ENCODE data around the gene F2RL3. TPM values are rescaled to one million over a fixed set of nuclear protein-coding genes. Genes with fewer than 3 reads are reported as not detected.

F2RL3 gene
- total RNA-seq, 1 experiment from 2014 or later: not detected

DNA sequence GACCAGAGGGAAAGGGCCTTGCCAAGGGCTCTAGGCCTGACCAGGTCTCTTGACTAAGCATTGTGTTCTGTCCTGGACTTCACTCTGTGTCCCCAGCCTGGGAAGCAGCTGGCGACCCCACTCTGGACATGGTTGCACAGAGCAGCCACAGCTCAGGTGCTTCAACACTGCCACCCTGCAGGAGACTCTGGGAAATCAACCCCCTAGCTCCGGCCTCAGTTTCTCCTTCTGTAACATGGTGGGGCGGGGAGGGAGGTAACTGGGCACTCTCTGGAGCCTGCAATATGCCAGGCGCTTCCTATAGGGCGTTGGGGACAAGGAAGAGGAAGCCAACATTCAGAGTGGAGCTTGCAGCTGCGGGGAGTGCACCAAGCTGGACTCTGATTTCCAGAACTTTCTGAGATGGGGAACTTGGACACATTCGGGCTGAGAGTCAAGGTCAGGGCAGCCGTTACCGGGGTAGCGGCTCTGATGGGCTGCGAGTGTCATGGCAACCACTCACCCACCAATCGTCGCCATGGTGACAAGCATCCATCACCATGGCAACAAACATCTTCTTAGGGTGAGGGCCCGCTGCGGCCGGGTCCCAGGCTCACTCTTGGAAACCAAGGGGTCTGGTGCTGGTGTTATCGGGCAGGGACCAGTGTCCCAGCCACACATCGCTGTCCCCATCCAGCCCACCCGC, 12.8 kb downstream of the F2RL3 start:
- Mint-ChIP-seq H3K27me3 (ENCODE audit: insufficient read depth, unreplicated experiment) (no peaks in the 10 kb centered on the region), H3K9me3 (ENCODE audit: unreplicated experiment) (no peaks in the 10 kb centered on the region), H3K4me3 (ENCODE audit: unreplicated experiment) (no peak overlapping the region), H3K36me3 (ENCODE audit: insufficient read depth, unreplicated experiment) (no peaks in the 10 kb centered on the region), H3K4me1 (ENCODE audit: low read depth, unreplicated experiment) (no peaks in the 10 kb centered on the region), H3K27ac (ENCODE audit: unreplicated experiment) (no peak overlapping the region)
- CTCF ChIA-PET: no interaction called here
- Histone ChIP-seq H3K9me3 (no peaks in the 10 kb centered on the region), H3K4me1 (no peaks in the 10 kb centered on the region), H3K27me3 (replicated peaks; ENCODE audit: control insufficient read depth, insufficient read depth, low read length) (no peaks in the 10 kb centered on the region), H3K4me3 (ENCODE audit: low read depth, low read length) (no peak overlapping the region), H3K36me3 (ENCODE audit: control insufficient read depth, insufficient read depth, low read length) (no peaks in the 10 kb centered on the region)
- TF ChIP-seq, protein P1, sequence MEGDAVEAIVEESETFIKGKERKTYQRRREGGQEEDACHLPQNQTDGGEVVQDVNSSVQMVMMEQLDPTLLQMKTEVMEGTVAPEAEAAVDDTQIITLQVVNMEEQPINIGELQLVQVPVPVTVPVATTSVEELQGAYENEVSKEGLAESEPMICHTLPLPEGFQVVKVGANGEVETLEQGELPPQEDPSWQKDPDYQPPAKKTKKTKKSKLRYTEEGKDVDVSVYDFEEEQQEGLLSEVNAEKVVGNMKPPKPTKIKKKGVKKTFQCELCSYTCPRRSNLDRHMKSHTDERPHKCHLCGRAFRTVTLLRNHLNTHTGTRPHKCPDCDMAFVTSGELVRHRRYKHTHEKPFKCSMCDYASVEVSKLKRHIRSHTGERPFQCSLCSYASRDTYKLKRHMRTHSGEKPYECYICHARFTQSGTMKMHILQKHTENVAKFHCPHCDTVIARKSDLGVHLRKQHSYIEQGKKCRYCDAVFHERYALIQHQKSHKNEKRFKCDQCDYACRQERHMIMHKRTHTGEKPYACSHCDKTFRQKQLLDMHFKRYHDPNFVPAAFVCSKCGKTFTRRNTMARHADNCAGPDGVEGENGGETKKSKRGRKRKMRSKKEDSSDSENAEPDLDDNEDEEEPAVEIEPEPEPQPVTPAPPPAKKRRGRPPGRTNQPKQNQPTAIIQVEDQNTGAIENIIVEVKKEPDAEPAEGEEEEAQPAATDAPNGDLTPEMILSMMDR (IDR thresholded peaks at IDR 0.05; ENCODE audit: insufficient read depth in 1 of 2, low read depth in 1 of 2, low read length in 1 of 2, severe bottlenecking in 1 of 2, unreplicated experiment in 1 of 2): no peak
- no TSS peak for BruUV-seq (replicated peaks)
- POLR2A ChIA-PET: no interaction called here
- no peak for DNase-seq
- intact Hi-C loops (cut with micrococcal nuclease; ENCODE audit: unreplicated experiment): no loop called here

DNA sequence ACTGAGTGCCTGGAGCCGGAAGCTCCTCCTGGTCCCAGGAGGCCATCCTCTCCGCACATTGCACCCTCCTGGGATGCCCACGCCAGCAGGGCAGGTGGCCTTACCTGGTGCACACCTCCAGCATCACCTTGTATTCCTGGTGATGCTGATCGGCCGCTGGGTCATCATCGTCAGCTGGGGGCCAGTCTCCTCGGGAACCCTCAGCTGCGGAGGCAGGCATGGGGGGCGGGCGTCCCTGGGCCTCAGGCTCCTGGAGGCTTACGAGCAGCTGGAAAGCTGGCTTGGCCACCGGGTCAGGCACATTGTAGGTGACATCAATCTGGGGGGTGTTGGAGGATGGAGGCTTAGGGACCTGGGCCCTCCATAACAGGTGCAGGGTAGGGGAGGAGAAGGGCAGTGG, 13.7 kb downstream of the F2RL3 start:
- Mint-ChIP-seq H3K27me3 (ENCODE audit: insufficient read depth, unreplicated experiment) (no peaks in the 10 kb centered on the region), H3K9me3 (ENCODE audit: unreplicated experiment) (no peaks in the 10 kb centered on the region), H3K4me1 (ENCODE audit: low read depth, unreplicated experiment) (no peaks in the 10 kb centered on the region), H3K4me3 (ENCODE audit: unreplicated experiment) (no peak overlapping the region), H3K36me3 (ENCODE audit: insufficient read depth, unreplicated experiment) (no peaks in the 10 kb centered on the region), H3K27ac (ENCODE audit: unreplicated experiment) (no peak overlapping the region)
- Histone ChIP-seq H3K4me1 (no peaks in the 10 kb centered on the region), H3K36me3 (ENCODE audit: control insufficient read depth, insufficient read depth, low read length) (no peaks in the 10 kb centered on the region), H3K27me3 (replicated peaks; ENCODE audit: control insufficient read depth, insufficient read depth, low read length) (no peaks in the 10 kb centered on the region), H3K4me3 (ENCODE audit: low read depth, low read length) (no peak overlapping the region), H3K9me3 (no peaks in the 10 kb centered on the region)
- no TSS peak for BruUV-seq (replicated peaks)
- intact Hi-C loops (cut with micrococcal nuclease; ENCODE audit: unreplicated experiment): no loop called here
- POLR2A ChIA-PET: no interaction called here
- CTCF ChIA-PET: no interaction called here
- TF ChIP-seq, protein P1 (IDR thresholded peaks at IDR 0.05; ENCODE audit: insufficient read depth in 1 of 2, low read depth in 1 of 2, low read length in 1 of 2, severe bottlenecking in 1 of 2, unreplicated experiment in 1 of 2): no peak
- DNase-seq: no peak

DNA sequence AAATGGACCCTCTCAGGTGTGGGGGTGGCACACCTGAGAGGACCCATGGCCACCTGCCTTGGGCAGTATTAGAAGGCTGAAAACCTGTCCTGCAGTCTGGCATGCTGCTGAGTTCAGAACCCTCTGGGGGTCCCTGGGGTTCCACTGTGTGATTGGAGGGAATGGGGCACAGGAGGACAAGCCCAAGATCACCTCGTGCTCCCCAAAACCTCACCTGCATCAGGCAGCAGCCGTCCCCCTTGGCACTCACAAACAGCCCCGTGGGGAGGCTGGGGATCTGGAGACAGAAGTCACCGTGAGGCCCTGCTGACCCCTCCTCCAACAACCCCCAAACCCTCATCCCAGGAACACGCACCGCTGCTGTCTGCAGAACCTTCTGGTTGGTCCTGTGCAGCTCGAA, 14.5 kb downstream of the F2RL3 start:
- Histone ChIP-seq H3K4me3 (ENCODE audit: low read depth, low read length) (no peak overlapping the region), H3K9me3 (no peaks in the 10 kb centered on the region), H3K27me3 (replicated peaks; ENCODE audit: control insufficient read depth, insufficient read depth, low read length) (no peaks in the 10 kb centered on the region), H3K4me1 (no peaks in the 10 kb centered on the region), H3K36me3 (ENCODE audit: control insufficient read depth, insufficient read depth, low read length) (no peaks in the 10 kb centered on the region)
- H3K27me3 Mint-ChIP-seq (ENCODE audit: insufficient read depth, unreplicated experiment): no peaks in the 10 kb centered on the region
- H3K4me3 Mint-ChIP-seq (ENCODE audit: unreplicated experiment): no peak overlapping the region
- BruUV-seq (replicated peaks): no TSS peak
- no peak for DNase-seq
- TF ChIP-seq, protein P1 (IDR thresholded peaks at IDR 0.05; ENCODE audit: insufficient read depth in 1 of 2, low read depth in 1 of 2, low read length in 1 of 2, severe bottlenecking in 1 of 2, unreplicated experiment in 1 of 2): no peak
- intact Hi-C loops (cut with micrococcal nuclease; ENCODE audit: unreplicated experiment): no loop called here
- no peak overlapping the region for H3K27ac Mint-ChIP-seq (ENCODE audit: unreplicated experiment)
- ChIA-PET POLR2A (no interaction called here), CTCF (no interaction called here)
- no peaks in the 10 kb centered on the region for H3K9me3 Mint-ChIP-seq (ENCODE audit: unreplicated experiment)
- H3K36me3 Mint-ChIP-seq (ENCODE audit: insufficient read depth, unreplicated experiment): no peaks in the 10 kb centered on the region
- no peaks in the 10 kb centered on the region for H3K4me1 Mint-ChIP-seq (ENCODE audit: low read depth, unreplicated experiment)

Measured in Caco-2 (cell line).